ENCODE measurements around the gene C10orf71.

Gene C10orf71

DNA sequence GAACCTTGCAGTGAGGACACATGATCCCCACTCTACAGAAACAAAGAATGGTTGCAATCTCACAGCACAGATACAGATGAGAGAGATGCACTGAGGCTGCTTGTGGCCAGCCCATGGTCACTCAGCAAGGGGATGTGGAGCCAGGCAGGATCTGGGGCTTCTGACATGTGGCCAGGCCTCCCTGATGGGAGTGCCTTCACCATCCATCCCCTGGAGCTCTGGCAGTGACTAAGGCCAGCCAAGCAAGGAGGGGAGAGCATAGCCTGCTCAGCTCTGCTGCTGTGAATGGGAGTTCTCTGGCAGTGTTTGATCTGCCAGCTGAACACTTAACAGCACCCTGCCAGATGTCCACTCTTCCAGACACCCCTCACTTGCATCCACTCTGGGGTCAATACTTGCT, 19.8 kb downstream of the C10orf71 start:
- DNase-seq = no peak

DNA sequence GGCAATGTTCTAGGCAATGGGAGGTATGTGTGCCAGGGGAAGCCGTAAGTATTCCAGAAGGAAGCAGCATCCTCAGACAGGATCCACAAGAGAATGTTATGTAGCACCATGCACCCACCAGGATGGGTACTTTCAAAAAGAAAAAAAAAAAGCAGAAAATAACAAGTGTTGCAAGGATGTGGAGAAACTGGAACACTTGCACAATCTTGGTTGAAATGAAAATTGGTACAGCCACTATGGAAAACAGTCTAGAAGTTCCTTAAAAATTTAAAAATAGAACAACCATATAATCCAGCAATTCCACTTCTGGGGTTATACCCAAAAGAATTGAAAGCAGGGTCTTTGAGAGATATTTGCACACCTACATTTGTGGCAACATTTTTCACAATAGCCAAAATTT, 20.2 kb downstream of the C10orf71 start:
- DNase-seq = no peak

DNA sequence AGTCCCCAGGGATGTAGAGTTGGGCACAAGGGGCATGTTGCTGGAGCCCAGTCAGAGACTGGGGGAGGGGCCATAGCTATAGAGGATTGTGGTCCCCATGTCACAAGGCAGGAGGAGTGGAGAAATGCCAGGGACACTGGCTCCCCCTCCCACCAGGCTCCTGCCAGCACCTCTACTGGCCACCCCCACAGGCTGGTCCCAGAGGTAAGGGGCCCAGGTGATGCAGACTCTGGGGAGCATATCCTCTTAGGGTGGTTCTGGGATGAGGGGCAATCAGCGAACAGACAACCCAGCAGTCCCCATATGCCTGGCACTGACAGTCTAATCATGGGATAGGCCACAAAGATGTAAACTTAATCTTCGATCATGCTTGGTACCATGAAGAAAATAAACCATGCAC, 21.2 kb downstream of the C10orf71 start:
- DNase-seq = no peak

DNA sequence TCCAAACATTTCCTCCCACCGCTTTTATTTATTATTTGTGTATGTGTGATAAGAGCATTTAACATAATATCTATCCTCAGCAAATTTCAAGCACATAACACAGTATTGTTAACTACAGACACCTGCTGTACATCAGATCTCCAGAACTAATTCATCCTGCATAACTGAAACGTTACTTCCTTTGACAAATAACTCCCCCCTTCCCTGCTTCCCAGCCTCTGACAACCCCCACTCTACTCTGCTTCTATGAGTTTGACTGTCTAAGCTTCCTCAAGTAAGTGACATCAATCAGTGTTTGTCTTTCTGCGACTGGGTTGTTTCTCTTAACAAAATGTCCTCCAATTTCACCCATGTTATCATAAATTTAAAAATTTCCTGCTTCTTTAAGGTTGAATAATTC, 22.1 kb downstream of the C10orf71 start:
- no peak for DNase-seq

DNA sequence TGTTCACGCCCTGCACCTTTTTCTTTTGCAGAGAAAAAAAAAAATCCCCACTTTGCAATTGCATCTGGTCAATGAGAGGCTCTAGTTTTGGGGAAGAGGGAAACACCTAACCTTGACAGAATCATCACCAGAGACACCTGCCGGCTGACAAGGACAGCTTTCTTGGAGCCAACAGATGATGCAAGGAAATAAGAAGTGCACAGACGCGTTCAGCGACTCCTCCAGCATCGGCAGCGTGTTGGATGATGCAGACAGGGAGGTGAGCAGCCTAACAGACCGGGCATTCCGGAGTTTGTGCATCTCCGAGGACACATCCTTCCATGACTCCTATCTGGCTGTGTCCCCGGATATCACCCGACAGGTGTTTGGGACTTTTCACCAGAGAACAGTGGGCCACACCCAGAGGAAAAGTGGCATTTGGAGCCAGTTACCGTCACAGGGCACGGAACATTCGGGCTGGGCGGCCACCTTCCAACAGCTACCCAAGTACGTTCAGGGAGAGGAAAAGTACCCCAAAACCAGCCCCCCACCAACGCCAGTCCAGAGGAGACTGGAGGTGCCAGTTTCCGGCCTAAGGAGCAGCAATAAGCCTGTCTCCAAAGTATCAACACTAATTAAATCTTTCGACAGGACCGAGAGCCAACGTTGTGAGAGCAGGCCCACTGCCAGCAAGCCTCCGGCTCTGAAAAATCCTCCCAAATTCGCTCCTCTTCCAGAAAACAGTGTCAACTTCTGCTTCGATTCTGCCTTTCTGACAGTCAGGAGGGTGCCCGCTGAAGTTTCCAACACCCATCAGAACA, 23.6 kb downstream of the C10orf71 start:
- DNase-seq = no peak

DNA sequence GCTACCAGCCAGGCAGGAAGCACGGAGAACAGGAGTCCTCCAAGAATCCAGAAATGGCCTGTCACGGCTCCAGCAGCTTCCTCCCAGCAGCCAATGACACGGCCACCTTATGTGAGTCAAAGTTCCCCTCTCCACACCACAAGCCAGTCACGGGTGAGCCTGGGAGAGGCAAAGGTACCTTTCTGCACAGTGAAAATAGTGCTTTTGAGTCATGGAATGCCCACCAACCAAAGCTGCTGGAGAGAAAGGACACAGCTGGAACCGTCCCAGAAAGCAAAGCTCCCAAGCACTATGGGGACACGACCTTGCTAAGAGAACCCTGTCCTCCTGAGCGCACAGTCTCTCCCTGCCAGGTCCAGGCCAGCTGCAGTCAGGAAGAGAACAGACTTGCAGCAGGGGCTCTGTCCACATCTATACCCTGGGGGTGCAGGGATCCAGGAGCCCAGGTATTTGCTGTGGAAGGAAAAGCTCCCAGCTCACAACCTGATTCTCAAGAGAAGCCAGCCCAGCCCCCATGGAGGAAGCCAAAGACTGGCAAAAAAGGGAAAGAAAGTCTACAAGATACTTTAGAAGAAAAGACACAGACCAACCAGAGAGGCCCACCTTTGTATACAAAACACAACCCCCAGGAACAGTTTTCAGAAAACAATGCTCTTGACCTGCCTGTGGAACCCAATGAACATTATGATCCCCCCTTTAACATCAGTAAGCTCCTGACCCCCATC, 24.4 kb downstream of the C10orf71 start:
- DNase-seq = no peak

DNA sequence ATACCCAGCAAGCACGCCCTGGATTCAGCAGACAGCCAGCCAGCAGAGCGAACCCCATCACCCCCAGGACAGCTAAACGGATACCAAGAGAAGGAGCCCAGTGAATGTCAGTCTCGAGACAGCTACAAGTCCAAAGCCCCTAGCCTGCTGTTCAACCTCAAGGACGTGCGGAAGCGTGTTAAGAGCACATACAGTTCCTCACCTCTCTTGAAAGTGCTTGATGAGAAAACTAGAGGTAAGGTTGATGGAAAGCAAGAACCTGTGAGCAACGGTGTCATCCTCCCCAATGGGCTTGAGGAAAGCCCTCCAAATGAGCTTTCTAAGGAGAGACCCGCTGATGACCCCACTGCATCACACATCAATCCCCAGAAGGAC, 24.9 kb downstream of the C10orf71 start:
- DNase-seq = no peak

DNA sequence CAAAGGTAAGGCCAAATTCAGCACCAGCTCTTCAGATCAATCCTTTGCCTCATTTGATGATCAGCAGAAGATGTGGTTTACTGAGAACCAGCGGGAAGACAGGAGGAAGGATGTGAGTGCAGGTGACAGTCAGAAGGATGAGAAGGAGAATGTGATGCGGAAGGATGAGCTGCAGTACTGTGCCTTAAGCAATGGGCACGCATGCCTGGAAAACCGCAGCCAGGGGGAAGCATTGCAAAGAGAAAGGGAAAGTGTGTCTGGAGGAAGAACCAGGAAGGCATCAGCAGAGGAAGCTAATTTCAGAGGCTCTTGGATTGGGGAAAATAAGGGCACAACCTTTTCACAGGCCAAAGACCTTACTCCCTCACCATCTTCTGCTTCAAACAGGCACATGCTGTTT, 25.7 kb downstream of the C10orf71 start:
- no peak for DNase-seq

DNA sequence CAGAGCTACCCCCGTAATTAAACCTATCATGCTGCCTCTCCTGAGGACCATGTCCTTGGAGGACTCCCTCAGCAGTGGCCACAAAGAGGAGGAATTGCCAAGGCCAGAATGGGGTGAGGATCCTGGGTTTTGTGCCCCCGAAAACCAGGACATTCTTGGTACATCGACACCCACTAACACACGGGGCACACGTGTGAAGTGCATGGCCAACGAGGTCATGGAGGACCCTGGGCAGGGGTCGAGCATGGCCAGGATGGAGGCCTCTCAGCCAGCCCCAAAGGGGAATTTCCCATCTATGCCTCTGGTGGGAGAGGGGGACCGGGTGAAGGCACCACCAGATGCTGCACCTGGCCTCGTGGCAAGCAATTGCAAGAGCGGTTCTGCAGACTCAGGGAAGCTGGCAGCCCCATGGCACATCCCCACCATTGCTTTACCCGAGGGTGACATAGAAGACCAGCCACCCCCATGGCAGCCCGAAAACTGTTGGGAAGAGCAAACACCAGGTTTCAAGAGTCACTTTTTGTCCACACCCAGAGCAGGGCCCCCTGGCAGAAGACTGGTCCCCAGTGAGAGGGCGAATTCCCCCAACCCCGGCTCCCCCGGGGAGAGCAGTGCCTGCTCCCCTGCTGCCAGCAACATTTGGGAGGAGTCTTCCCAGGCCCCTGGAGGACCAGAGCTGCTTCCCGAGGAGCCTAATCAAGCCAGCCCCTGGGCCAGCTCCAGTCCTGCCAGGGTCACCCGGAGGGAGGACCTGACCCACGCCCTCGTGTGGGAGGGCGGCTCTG, 26.4 kb downstream of the C10orf71 start:
- no peak for DNase-seq

DNA sequence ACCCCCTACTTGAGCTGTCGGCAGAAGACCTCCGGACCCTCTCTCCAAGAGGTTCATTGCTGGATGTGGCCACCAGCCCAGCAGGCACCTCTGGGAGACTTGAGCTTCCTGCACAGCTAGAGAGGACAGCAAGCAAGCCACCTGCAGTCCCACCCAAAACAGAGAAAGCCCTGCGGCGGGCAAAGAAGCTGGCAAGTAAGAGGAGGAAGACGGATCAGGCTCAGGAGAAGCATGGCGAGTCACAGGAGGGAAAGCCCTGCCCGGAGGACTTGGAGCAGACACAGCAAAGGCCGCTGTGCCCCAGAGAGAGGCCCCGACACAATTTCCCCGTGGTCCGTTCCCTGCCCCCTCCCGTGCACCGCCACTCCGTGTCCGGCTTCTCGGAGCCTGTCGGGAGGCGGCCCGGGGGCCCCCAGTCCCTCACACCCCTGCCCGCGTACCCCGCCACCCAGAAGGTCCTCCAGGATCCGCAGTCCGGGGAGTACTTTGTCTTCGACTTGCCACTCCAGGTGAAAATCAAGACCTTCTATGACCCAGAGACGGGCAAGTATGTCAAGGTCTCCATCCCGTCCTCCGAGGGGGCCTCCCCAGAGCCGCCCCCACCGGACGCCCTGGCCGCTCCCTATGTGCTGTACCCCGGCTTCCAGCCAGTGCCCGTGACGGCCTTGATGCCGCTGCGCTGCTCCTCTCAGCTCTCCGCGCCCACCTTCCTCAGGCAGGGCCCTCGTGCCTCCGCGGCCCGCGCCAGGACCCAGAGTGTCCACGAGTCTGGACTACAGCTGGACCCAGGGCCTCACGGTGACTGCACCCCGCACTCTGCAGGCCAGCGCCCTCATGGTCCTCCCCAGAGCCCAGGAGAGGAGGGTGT, 27.2 kb downstream of the C10orf71 start:
- DNase-seq = no peak

DNA sequence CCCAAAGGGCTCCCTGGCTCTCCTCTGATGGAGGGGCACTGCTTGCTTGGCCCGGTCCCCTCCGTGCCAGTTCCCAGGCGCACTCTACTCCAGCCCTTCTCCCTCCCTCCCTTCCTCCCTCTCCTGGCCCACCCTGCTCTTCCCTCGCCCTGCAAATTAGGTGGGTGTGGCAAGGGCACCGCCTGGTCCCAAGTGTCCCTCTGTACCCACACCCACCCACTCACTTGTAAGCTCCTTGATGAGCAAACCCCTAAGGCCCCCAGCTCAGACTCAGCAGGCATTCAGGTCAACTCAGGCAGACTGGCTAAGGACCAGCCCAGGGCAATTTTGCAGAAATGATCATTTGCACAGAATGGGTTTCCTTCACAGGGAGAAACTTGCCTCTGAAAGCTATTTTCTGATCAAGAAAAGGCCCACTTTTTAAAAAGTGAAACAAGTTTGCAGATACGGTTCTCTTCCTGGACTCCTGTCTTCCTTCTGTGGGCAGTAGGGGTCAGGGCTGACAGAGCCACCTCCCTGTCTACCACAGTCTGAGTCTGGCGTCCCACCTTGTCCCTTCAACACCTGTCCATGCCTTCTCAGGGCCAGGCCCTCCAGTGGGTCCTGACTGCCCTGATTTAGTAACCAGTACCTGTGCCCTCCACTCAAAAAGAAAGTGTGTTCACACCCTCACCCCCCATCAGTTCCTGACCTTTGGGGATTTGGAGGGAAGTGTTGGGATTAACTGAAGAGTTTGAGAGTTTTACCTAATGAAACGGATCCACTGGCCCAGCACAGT, 28.3 kb downstream of the C10orf71 start:
- DNase-seq = no peak

DNA sequence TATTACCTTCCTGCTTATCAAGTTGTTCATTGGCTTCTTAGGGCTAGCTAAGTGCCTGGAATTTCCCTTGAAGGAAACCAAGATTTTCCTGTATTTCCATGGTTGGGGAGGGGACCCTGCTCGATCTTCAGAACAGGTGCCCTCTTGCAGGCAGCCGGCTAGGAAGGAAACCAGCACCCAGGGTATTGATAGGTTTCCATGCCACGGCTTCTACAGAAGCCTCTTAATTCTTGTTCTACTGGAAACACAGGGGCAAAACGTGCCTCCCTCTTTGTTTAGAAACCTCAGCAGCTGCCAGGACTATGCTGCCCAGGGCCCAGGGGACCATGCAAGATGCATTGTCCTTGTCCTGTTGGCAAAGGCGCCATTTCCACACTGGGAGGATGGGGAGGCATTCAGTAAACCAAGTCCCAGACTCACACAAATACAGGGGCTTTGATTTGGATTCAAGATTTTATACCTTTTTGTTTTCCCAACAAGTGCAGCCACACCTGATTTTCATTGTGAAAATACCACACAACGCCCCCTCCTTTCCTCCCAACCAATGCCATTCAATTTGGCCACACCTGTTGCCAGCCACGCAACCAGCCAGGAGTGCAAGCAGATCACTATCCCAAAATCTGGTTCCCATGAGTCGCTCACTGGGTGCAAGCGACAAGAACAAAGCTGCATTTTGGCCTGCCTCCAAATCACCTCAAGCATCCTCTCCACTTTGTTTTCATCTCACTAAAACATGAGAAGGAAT, 29.6 kb downstream of the C10orf71 start:
- DNase-seq = no peak

DNA sequence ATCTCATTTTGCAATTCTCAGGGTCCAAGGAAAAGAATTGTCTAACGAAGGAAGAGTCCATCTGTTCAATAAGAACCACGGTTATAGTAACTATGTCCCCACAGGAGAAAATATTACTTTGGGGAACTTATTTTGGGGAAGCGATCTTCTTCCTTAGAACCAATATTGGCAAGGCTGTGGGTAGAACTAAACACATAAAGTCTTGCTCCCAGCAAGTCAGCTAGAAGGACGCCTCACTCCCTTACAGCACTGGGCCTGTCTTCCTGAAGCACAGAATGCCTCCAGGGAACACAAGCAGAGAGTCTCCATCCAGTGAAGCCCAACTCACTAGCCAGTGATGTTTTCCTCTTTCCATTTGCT, 30.2 kb downstream of the C10orf71 start:
- DNase-seq = no peak

DNA sequence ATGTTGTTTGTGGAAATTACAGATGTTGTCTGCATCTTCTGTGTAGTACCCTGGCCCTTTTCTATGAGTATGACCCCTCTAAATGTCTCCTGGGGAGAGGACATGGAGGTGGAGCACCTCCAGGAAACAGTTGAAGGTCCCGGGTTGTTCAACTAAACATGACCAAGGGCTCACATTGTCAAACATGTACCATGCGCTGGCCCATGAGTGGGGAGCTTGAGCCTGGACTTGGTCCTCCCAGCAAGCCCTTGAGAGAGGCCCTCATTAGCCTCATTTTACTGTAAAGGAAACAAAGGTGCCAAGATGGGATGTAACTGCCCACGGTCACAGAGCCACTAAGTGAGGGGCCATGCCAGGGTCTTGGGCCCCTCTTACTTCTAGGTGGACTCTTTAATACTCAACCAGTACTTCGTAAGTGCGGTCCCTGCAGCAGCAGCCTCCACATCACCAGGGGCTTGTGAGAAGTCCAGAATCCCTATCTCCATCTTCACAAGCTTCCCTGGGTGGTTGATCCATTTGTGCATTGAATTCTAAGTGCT, 31.2 kb downstream of the C10orf71 start:
- no peak for DNase-seq

DNA sequence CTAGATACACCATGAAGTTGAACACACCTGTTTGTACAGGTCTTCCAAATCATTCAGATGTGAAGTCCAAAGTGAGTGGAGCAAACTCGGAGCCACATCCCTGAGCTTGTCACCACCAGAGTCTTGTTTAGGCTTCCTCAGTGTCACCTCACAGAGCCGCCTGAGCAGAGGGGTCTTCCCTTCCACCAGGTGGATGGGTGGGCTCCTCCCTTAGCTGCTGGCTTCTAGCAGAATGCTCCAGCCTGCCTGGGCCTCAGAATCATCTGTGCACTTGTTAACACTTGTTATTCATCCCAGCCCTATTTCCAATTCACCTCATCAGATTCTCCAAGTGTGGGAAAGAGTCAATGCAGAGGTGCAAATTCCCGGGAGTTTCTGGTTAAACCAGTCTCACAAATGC, 32.5 kb downstream of the C10orf71 start:
- no peak for DNase-seq

DNA sequence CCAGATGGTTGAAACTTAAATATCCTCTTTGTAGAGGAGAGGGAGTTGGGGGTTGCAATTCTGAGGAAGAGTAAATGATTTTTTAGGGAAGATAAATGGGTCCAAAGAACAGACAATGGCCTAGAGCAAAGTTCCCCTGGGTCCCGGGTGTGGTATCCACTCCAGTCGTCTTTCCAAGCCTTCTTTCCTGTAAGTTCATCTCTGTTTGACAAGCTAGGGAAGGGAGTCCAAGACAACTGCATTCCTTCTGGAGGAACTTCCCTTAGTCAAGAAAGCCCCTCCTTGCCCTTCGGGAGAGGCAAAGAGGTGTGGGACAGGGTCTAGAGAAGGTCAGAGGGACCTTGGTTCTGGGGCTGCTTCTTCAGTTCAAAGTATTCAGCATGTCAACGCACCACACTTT, 33.4 kb downstream of the C10orf71 start:
- DNase-seq = no peak

DNA sequence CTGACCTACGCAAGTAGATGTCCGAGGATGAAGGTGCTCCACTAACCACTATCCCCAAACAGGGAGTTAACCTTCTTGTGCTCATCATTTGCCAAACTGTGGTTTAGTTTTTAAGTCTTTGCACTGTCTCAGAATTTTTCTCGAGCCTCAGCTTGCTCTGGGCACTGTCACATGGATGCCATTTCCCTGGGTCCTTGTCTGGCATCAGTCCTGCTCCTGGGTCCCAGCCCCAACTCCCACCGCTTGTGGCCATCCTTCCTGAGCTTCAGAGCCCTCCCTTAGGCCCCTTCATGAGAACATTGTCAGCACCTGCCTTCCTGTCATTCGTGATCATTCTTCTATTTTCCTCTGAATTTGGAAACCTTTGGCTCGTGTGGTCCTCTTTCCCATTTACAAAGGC, 33.8 kb downstream of the C10orf71 start:
- DNase-seq = no peak

DNA sequence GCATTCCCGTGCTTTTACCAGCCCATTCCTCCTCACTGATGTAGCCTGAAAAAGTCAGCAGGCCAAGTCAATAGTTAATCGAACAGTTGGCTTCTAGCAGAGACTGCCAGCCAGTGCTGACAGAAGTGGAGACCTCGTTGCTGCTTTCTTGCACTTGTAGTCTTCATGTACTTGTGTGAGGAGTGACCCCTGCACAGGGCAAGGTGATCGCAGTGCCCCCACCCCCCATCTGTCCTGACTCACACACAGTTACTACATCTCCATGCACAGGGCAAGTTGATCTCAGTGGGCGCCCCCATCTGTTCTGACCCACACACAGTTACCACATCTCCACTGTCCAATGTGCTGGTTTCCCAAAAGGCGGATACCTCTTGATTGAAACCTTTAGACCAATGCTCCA, 34.2 kb downstream of the C10orf71 start:
- DNase-seq = no peak

DNA sequence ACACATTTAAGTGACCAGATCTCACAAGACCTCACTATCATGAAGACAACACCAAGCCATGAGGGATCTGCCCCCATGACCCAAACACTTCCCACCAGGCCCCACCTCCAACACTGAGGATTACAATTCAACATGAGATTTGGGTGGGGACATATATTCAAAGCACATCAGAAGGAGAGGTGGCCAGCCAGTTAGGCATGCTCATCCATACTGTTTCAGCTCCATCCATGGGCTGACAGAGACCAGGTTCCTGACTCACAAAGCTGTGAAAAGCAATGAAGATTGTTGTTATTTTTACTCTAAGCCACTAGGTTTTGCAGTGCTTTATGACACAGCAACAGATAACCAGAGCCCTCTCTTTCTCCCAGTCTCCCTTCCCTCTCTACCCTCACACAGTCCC, 36.0 kb downstream of the C10orf71 start:
- no peak for DNase-seq

DNA sequence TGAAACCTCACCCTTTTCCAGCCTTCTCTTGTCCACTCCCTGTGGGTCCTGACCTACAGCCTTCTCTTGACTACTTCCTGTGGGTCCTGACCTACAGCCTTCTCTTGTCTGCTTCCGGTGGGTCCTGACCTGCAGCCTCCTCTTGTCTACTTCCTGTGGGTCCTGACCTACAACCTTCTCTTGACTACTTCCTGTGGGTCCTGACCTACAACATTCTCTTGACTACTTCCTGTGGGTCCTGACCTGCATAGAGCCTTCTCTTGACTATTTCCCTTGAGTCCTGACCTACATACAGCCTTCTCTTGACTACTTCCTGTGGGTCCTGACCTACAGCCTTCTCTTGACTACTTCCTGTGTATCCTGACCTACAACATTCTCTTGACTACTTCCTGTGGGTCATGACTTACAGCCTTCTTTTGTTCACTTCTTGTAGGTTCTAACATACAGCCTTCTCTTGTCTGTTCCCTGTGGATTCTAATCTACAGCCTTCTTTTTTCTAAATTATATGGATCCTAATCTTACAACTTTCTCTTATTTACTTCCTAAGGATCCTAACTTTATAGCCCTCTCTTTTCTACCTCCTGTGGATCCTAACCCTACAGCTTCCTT, 36.5 kb downstream of the C10orf71 start:
- no peak for DNase-seq

DNA sequence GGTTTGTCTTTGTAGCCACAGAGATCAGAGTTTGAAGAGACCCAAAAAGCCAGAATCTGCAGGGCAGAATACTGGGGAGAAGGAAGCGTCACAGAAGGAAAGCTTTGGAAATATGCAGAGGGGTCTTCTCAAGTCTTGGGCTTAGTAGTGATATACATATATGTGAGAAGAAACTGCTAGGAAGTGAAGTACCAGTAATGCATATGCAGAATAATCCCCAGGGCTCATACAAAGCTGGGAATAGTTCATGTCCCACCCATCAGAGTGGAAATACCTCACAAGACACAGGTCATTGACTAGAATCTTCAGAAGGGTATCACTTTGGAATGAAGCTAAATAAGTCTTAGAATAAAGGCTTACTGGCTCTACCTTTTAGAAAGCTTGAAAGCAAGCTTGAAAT, 39.6 kb downstream of the C10orf71 start:
- DNase-seq = no peak

Data from NCI-H774 (cell line).